Measurements from ENCODE around the gene PPP2R5C.
A peak's percentile ranks its signal among the peaks of the same experiment; 100 is the strongest.

PPP2R5C gene

GRCh38 chr14:101767618-101768362 lies 6.3 kb downstream of the PPP2R5C start:
- no peak for DNase-seq (ENCODE audit: low read depth)
- no peak overlapping the region for H3K4me3 ChIP-seq (ENCODE audit: low read length)
- TF ChIP-seq CTCF (IDR thresholded peaks at IDR 0.05; ENCODE audit: insufficient read depth, low read depth, low read length, missing control alignments) = no peak

- no peak for DNase-seq (ENCODE audit: low read depth)
- TF ChIP-seq CTCF (IDR thresholded peaks at IDR 0.05; ENCODE audit: insufficient read depth, low read depth, low read length, missing control alignments) = no peak
- H3K4me3 ChIP-seq (ENCODE audit: low read length) = no peak overlapping the region
These were observed 8.7 kb downstream of the PPP2R5C start for GRCh38 chr14:101770183-101770582.

DNA sequence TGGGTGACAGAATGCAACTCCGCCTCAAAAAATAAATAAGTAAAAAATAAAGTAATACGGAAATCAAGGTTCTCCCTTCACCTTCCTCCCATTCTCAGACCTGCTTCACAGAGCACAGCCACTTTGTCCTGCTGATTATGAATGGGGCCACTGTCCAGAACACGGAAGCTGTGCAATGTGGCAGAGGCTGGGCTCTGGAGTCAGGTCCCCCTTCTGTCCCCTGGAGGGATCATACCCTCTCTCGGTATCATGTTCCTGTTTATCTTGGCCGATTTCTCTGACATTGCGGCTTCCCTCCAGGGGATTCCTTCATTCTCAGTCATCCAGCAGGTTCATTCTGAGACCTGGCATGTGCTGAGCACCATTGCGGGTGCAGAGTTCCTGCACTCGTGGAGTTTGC lies 11.3 kb downstream of the PPP2R5C start:
- peak; percentile 45 for DNase-seq (ENCODE audit: low read depth)
- no peak for TF ChIP-seq CTCF (IDR thresholded peaks at IDR 0.05; ENCODE audit: insufficient read depth, low read depth, low read length, missing control alignments)
- H3K4me3 ChIP-seq (ENCODE audit: low read length) = no peak overlapping the region

DNA sequence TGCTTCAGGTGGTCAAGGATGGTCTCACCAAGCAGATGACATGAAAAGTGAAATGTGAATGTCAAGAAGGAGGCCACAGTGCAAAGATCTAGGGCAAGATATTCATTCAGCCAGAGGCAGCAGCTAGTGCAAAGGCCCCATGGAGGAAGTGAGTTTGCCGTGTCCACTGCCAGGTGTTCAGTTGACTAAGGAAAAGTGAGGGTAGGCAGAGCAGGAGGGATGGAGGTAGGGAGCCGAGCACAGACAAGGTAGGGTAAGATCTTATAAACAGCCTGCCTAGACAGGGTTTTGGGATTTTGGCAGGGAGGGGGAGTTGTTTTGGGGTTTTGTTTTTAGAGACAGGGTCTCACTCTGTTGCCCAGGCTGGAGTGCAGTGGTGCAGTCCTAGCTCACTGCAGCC lies 11.9 kb downstream of the PPP2R5C start:
- DNase-seq (ENCODE audit: low read depth) = no peak
- H3K4me3 ChIP-seq (ENCODE audit: low read length) = no peak overlapping the region
- no peak for TF ChIP-seq CTCF (IDR thresholded peaks at IDR 0.05; ENCODE audit: insufficient read depth, low read depth, low read length, missing control alignments)

DNA sequence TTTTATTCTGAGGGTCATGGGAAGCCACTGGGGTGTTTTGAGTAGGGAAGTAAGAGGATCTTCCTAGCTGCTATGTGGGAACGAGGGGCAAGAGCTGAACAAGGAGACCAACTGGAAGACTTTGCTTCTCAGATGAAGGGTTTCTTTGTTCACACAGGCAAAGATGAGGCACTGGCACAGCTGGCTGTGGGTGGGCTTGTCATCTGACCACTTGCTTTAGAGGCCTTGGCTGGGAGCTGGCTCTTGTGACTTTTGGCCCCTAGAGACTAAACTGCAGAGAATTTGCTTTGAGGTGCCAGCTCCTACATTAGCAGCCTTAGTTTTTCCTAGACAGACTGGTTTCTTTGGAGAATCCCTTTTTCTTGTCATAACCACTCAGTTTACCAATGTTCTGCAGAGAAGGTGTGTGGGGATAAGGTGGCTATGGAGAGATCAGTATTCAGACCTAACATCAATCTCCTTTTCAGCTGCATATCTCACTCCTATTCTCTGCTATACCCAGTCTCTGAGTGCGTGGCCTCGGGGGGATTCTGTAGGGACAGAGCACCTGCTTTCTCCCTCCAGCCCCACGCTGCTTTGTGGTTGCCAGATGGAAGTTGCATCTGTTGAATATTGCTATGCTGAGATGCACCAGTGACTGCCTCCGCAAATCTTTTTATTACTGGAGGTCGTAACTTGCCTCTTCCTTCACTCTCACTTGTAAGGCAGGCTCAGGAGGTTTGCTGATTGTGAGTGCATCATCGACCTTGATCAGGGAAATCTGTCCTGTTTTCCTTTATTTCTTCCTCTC lies 12.7 kb downstream of the PPP2R5C start:
- no peak overlapping the region for H3K4me3 ChIP-seq (ENCODE audit: low read length)
- no peak for TF ChIP-seq CTCF (IDR thresholded peaks at IDR 0.05; ENCODE audit: insufficient read depth, low read depth, low read length, missing control alignments)
- no peak for DNase-seq (ENCODE audit: low read depth)

DNA sequence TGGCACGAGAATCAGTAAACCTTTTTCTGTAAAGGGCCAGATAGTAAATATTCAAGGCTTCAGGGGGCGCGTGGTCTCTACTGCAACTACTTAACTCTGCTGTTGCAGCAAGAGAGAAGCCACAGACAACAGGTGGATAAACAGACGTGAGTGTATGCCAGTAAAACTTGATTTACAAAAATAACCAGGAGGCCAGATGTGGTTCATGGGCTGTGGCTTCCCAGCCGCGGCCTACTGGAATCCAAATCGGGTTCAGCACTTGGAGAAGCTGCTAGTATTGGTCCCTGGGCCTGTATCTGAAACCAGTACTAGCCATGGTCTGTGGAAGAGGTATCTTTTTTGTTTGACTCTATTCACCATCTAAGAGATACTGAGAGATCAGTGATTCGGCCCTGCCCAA lies 13.3 kb downstream of the PPP2R5C start:
- TF ChIP-seq CTCF (IDR thresholded peaks at IDR 0.05; ENCODE audit: insufficient read depth, low read depth, low read length, missing control alignments) = no peak
- DNase-seq (ENCODE audit: low read depth) = no peak
- H3K4me3 ChIP-seq (ENCODE audit: low read length) = no peak overlapping the region
